Neural cell (in vitro differentiated cells): ENCODE results near the gene CABP2. TPM values are rescaled to one million over a fixed set of nuclear protein-coding genes. Genes with fewer than 3 reads are reported as not detected.
"Not testable (repeated sequence)": the region's sequence is repeated elsewhere in the genome, so short reads cannot be mapped to it uniquely, and the experiment has no call there.

Source experiments
- H2AFZ ChIP-seq: fragments of 200-600, 300-800 bp; sonication (generic), shearing (Covaris generic); 2 replicates; pipeline ENCODE4 v1.6.0; 2014; ENCODE audit warnings: low read depth, mild to moderate bottlenecking, antibody characterized with exemption, low read length, moderate library complexity
- H3F3A ChIP-seq: fragments of 200-600 bp; shearing (Covaris generic); 2 replicates; pipeline ENCODE4 v1.6.1; 2016; ENCODE audit warnings: mild to moderate bottlenecking, moderate library complexity, mixed read lengths, antibody characterized with exemption, low read length; ENCODE audit not compliant: insufficient read depth, poor library complexity, severe bottlenecking
- H3K27ac ChIP-seq: fragments of 200-600, 300-800 bp; sonication (generic), shearing (Covaris generic); 2 replicates; pipeline ENCODE4 v1.5.1; 2014; ENCODE audit warnings: mild to moderate bottlenecking, low read length, moderate library complexity
- H3K27me3 ChIP-seq: fragments of 300-800, 200-600 bp; sonication (generic), shearing (Covaris generic); 2 replicates; pipeline ENCODE4 v1.6.0; 2014; ENCODE audit warnings: mild to moderate bottlenecking, low read depth, low read length, moderate library complexity; ENCODE audit not compliant: insufficient read depth
- H3K36me3 ChIP-seq: fragments of 300-800, 200-600 bp; sonication (generic), shearing (Covaris generic); 2 replicates; pipeline ENCODE4 v1.5.1; 2014; ENCODE audit warnings: mild to moderate bottlenecking, antibody characterized with exemption, low read length, moderate library complexity; ENCODE audit not compliant: insufficient read depth
- H3K4me2 ChIP-seq: fragments of 300-800, 200-600 bp; sonication (generic), shearing (Covaris generic); 2 replicates; pipeline ENCODE4 v1.6.0; 2014; ENCODE audit warnings: mild to moderate bottlenecking, low read length
- H3K4me3 ChIP-seq: fragments of 300-800, 200-600 bp; sonication (generic), shearing (Covaris generic); 2 replicates; pipeline ENCODE4 v1.5.1; 2014; ENCODE audit warnings: mild to moderate bottlenecking, low read length, moderate library complexity
- H3K79me2 ChIP-seq: fragments of 200-600 bp; shearing (Covaris generic); replicated peaks from 2 replicates; pipeline ENCODE4 v1.6.0; 2014; ENCODE audit warnings: mild to moderate bottlenecking, low read length, moderate library complexity; ENCODE audit not compliant: insufficient read depth
- H3K9ac ChIP-seq: fragments of 300-800, 200-600 bp; sonication (generic), shearing (Covaris generic); 2 replicates; pipeline ENCODE4 v1.6.1; 2016; ENCODE audit warnings: mild to moderate bottlenecking, low read length, mixed read lengths
- H3K9me2 ChIP-seq: fragments of 200-600 bp; shearing (Covaris generic); 2 replicates; pipeline ENCODE4 v1.6.1; 2016; ENCODE audit warnings: mild to moderate bottlenecking, low read length, mixed read lengths; ENCODE audit not compliant: insufficient read depth
- H3K9me3 ChIP-seq: fragments of 200-600, 300-800 bp; sonication (generic), shearing (Covaris generic); 2 replicates; pipeline ENCODE4 v1.6.1; 2016; ENCODE audit warnings: mild to moderate bottlenecking, mixed run types, low read length, moderate library complexity, mixed read lengths
- H4K20me1 ChIP-seq: fragments of 200-600 bp; shearing (Covaris generic); 2 replicates; pipeline ENCODE4 v1.6.1; 2016; ENCODE audit warnings: mild to moderate bottlenecking, mixed run types; ENCODE audit not compliant: insufficient read depth
- CTCF ChIP-seq: fragments of 450-650 bp; IDR thresholded peaks from 2 replicates; pipeline ENCODE4 v1.5.1; 2014; ENCODE audit warnings: antibody characterized with exemption, mild to moderate bottlenecking, moderate library complexity; ENCODE audit not compliant: poor library complexity, severe bottlenecking
- EP300 ChIP-seq: fragments of 450-650 bp; conservative IDR thresholded peaks from 2 replicates; pipeline ENCODE4 v1.6.1; 2014; ENCODE audit warnings: antibody characterized with exemption, mild to moderate bottlenecking, moderate library complexity; ENCODE audit not compliant: poor library complexity, severe bottlenecking
- EZH2 ChIP-seq: fragments of 200-600, 300-800 bp; shearing (Covaris generic), sonication (generic); IDR thresholded peaks from 2 replicates; pipeline ENCODE4 v1.6.1; 2014; ENCODE audit warnings: antibody characterized with exemption, low read length, borderline replicate concordance, mild to moderate bottlenecking; ENCODE audit not compliant: insufficient read depth, poor library complexity, severe bottlenecking
- MXI1 ChIP-seq: fragments of 450-650 bp; conservative IDR thresholded peaks from 2 replicates; pipeline ENCODE4 v1.6.1; 2014; ENCODE audit warnings: antibody characterized with exemption, mild to moderate bottlenecking; ENCODE audit not compliant: poor library complexity, severe bottlenecking
- POLR2AphosphoS5 ChIP-seq: IDR thresholded peaks from 2 replicates; pipeline ENCODE4 v1.6.1; 2012
- RAD21 ChIP-seq: fragments of 450-650 bp; conservative IDR thresholded peaks from 2 replicates; pipeline ENCODE4 v1.6.1; 2014; ENCODE audit warnings: antibody characterized with exemption, mild to moderate bottlenecking, moderate library complexity
- REST ChIP-seq: IDR thresholded peaks from 2 replicates; pipeline ENCODE4 v1.6.1; 2012; ENCODE audit warnings: borderline replicate concordance
- SMC3 ChIP-seq: fragments of 450-650 bp; conservative IDR thresholded peaks from 2 replicates; pipeline ENCODE4 v1.6.1; 2014; ENCODE audit warnings: antibody characterized with exemption, mild to moderate bottlenecking, moderate library complexity; ENCODE audit not compliant: poor library complexity
- TAF1 ChIP-seq: IDR thresholded peaks from 2 replicates; pipeline ENCODE4 v1.6.1; 2012; ENCODE audit warnings: low read depth
- polyA plus RNA-seq: library from polyadenylated mRNA; depleted of rRNA; stranded (reverse); fragments of >200 nt; gene quantifications from 2 replicates; pipeline ENCODE4 v1.2.3, GENCODE V29; 2014

The CABP2 gene
- polyA plus RNA-seq, 1 donor from 2014 or later: not detected

- TF ChIP-seq RAD21 (no peak), TAF1 (no peak), EZH2 (no peak), REST (no peak), EP300 (no peak), MXI1 (no peak), POLR2AphosphoS5 (no peak), CTCF (no peak), SMC3 (no peak)
- no peaks in the 10 kb centered on the region for H3K79me2 ChIP-seq
- no peaks in the 10 kb centered on the region for H3F3A ChIP-seq
- H3K4me3 ChIP-seq: no peak overlapping the region
- H2AFZ ChIP-seq: no peak overlapping the region
- no peaks in the 10 kb centered on the region for H4K20me1 ChIP-seq
- no peaks in the 10 kb centered on the region for H3K9me3 ChIP-seq
- no peaks in the 10 kb centered on the region for H3K9me2 ChIP-seq
- H3K27me3 ChIP-seq: no peaks in the 10 kb centered on the region
- no peak overlapping the region for H3K9ac ChIP-seq
- H3K4me2 ChIP-seq: no peak overlapping the region
- H3K36me3 ChIP-seq: no peaks in the 10 kb centered on the region
- H3K27ac ChIP-seq: no peak overlapping the region
Observed at GRCh38 chr11:67548555-67549110, 25.4 kb upstream of the CABP2 start.

- H3K36me3 ChIP-seq, H4K20me1 ChIP-seq, H3K27ac ChIP-seq, H3F3A ChIP-seq, H3K9ac ChIP-seq, H2AFZ ChIP-seq, H3K79me2 ChIP-seq, H3K4me2 ChIP-seq, H3K4me3 ChIP-seq, H3K9me3 ChIP-seq, H3K9me2 ChIP-seq, H3K27me3 ChIP-seq: not testable (repeated sequence)
Observed at GRCh38 chr11:67548112-67548511, 24.9 kb upstream of the CABP2 start.

GRCh38 chr11:67545280-67545679, 22.0 kb upstream of the CABP2 start:
- Histone ChIP-seq H3K27me3 (no peaks in the 10 kb centered on the region), H4K20me1 (no peaks in the 10 kb centered on the region), H3F3A (no peaks in the 10 kb centered on the region), H3K9ac (no peak overlapping the region), H3K9me2 (no peaks in the 10 kb centered on the region), H3K4me3 (no peak overlapping the region), H3K9me3 (no peaks in the 10 kb centered on the region), H3K4me2 (no peak overlapping the region), H3K36me3 (no peaks in the 10 kb centered on the region), H2AFZ (no peak overlapping the region), H3K79me2 (no peaks in the 10 kb centered on the region), H3K27ac (no peak overlapping the region)
- TF ChIP-seq SMC3: no peak
- TF ChIP-seq MXI1: no peak
- no peak for TF ChIP-seq RAD21
- no peak for TF ChIP-seq POLR2AphosphoS5
- TF ChIP-seq CTCF: no peak
